Renal pelvis (tissue), 4 donors: ENCODE data around the gene HOXD1. TPM values are rescaled to one million over a fixed set of nuclear protein-coding genes. Genes with fewer than 3 reads are reported as not detected.

ENCODE experiments used
- DNase-seq: peaks from one replicate; pipeline ENCODE4 v3.0.0-alpha.2; 2013
- polyA plus RNA-seq, 3 donors: library from polyadenylated mRNA; unstranded; fragments of 120-200 nt; gene quantifications; one replicate each; pipeline ENCODE4 v1.2.1, GENCODE V29; 2013; ENCODE audit not compliant: insufficient read length in 3 of 3

HOXD1 gene
- polyA plus RNA-seq, 3 donors: 9.1 to 11.5 (median 9.9) TPM

GRCh38 chr2:176162911-176163671 lies 25.4 kb upstream of the HOXD1 start:
- peak; percentile 92 for DNase-seq

GRCh38 chr2:176163672-176164056 lies 24.8 kb upstream of the HOXD1 start:
- no peak for DNase-seq

- no peak for DNase-seq
Measured at GRCh38 chr2:176164201-176164600, 24.3 kb upstream of the HOXD1 start.

- DNase-seq: no peak
Measured at GRCh38 chr2:176164611-176165369, 23.7 kb upstream of the HOXD1 start.

GRCh38 chr2:176165370-176166050 lies 23.0 kb upstream of the HOXD1 start:
- no peak for DNase-seq

- DNase-seq: no peak
Measured at GRCh38 chr2:176166272-176166671, 22.2 kb upstream of the HOXD1 start.

- no peak for DNase-seq
Measured at GRCh38 chr2:176167398-176167797, 21.1 kb upstream of the HOXD1 start.

GRCh38 chr2:176169181-176169580 lies 19.3 kb upstream of the HOXD1 start:
- no peak for DNase-seq

- no peak for DNase-seq
Measured at GRCh38 chr2:176169711-176170110, 18.8 kb upstream of the HOXD1 start.

- no peak for DNase-seq
Measured at GRCh38 chr2:176170602-176171305, 17.7 kb upstream of the HOXD1 start.

GRCh38 chr2:176171351-176172006 lies 17.0 kb upstream of the HOXD1 start:
- no peak for DNase-seq

- DNase-seq: no peak
Measured at GRCh38 chr2:176172007-176172894, 16.2 kb upstream of the HOXD1 start.

GRCh38 chr2:176172895-176173566 lies 15.4 kb upstream of the HOXD1 start:
- DNase-seq: no peak

- no peak for DNase-seq
Measured at GRCh38 chr2:176173567-176174381, 14.7 kb upstream of the HOXD1 start.

- DNase-seq: no peak
Measured at GRCh38 chr2:176174382-176174823, 14.1 kb upstream of the HOXD1 start.

GRCh38 chr2:176174824-176175708 lies 13.4 kb upstream of the HOXD1 start:
- peak; percentile 91 for DNase-seq

GRCh38 chr2:176175709-176176607 lies 12.5 kb upstream of the HOXD1 start:
- no peak for DNase-seq
